Neural cell (in vitro differentiated cells): Measurements from ENCODE around the gene BICC1. TPM values are rescaled to one million over a fixed set of nuclear protein-coding genes. Genes with fewer than 3 reads are reported as not detected.

Experiments used
- H2AFZ ChIP-seq: fragments of 200-600, 300-800 bp; sonication (generic), shearing (Covaris generic); 2 replicates; pipeline ENCODE4 v1.6.0; 2014; ENCODE audit warnings: low read depth, mild to moderate bottlenecking, antibody characterized with exemption, low read length, moderate library complexity
- H3F3A ChIP-seq: fragments of 200-600 bp; shearing (Covaris generic); 2 replicates; pipeline ENCODE4 v1.6.1; 2016; ENCODE audit warnings: mild to moderate bottlenecking, moderate library complexity, mixed read lengths, antibody characterized with exemption, low read length; ENCODE audit not compliant: insufficient read depth, poor library complexity, severe bottlenecking
- H3K27ac ChIP-seq: fragments of 200-600, 300-800 bp; sonication (generic), shearing (Covaris generic); 2 replicates; pipeline ENCODE4 v1.5.1; 2014; ENCODE audit warnings: mild to moderate bottlenecking, low read length, moderate library complexity
- H3K27me3 ChIP-seq: fragments of 300-800, 200-600 bp; sonication (generic), shearing (Covaris generic); 2 replicates; pipeline ENCODE4 v1.6.0; 2014; ENCODE audit warnings: mild to moderate bottlenecking, low read depth, low read length, moderate library complexity; ENCODE audit not compliant: insufficient read depth
- H3K36me3 ChIP-seq: fragments of 300-800, 200-600 bp; sonication (generic), shearing (Covaris generic); 2 replicates; pipeline ENCODE4 v1.5.1; 2014; ENCODE audit warnings: mild to moderate bottlenecking, antibody characterized with exemption, low read length, moderate library complexity; ENCODE audit not compliant: insufficient read depth
- H3K4me2 ChIP-seq: fragments of 300-800, 200-600 bp; sonication (generic), shearing (Covaris generic); 2 replicates; pipeline ENCODE4 v1.6.0; 2014; ENCODE audit warnings: mild to moderate bottlenecking, low read length
- H3K4me3 ChIP-seq: fragments of 300-800, 200-600 bp; sonication (generic), shearing (Covaris generic); 2 replicates; pipeline ENCODE4 v1.5.1; 2014; ENCODE audit warnings: mild to moderate bottlenecking, low read length, moderate library complexity
- H3K79me2 ChIP-seq: fragments of 200-600 bp; shearing (Covaris generic); replicated peaks from 2 replicates; pipeline ENCODE4 v1.6.0; 2014; ENCODE audit warnings: mild to moderate bottlenecking, low read length, moderate library complexity; ENCODE audit not compliant: insufficient read depth
- H3K9ac ChIP-seq: fragments of 300-800, 200-600 bp; sonication (generic), shearing (Covaris generic); 2 replicates; pipeline ENCODE4 v1.6.1; 2016; ENCODE audit warnings: mild to moderate bottlenecking, low read length, mixed read lengths
- H3K9me2 ChIP-seq: fragments of 200-600 bp; shearing (Covaris generic); 2 replicates; pipeline ENCODE4 v1.6.1; 2016; ENCODE audit warnings: mild to moderate bottlenecking, low read length, mixed read lengths; ENCODE audit not compliant: insufficient read depth
- H3K9me3 ChIP-seq: fragments of 200-600, 300-800 bp; sonication (generic), shearing (Covaris generic); 2 replicates; pipeline ENCODE4 v1.6.1; 2016; ENCODE audit warnings: mild to moderate bottlenecking, mixed run types, low read length, moderate library complexity, mixed read lengths
- H4K20me1 ChIP-seq: fragments of 200-600 bp; shearing (Covaris generic); 2 replicates; pipeline ENCODE4 v1.6.1; 2016; ENCODE audit warnings: mild to moderate bottlenecking, mixed run types; ENCODE audit not compliant: insufficient read depth
- CTCF ChIP-seq: fragments of 450-650 bp; IDR thresholded peaks from 2 replicates; pipeline ENCODE4 v1.5.1; 2014; ENCODE audit warnings: antibody characterized with exemption, mild to moderate bottlenecking, moderate library complexity; ENCODE audit not compliant: poor library complexity, severe bottlenecking
- EP300 ChIP-seq: fragments of 450-650 bp; conservative IDR thresholded peaks from 2 replicates; pipeline ENCODE4 v1.6.1; 2014; ENCODE audit warnings: antibody characterized with exemption, mild to moderate bottlenecking, moderate library complexity; ENCODE audit not compliant: poor library complexity, severe bottlenecking
- EZH2 ChIP-seq: fragments of 200-600, 300-800 bp; shearing (Covaris generic), sonication (generic); IDR thresholded peaks from 2 replicates; pipeline ENCODE4 v1.6.1; 2014; ENCODE audit warnings: antibody characterized with exemption, low read length, borderline replicate concordance, mild to moderate bottlenecking; ENCODE audit not compliant: insufficient read depth, poor library complexity, severe bottlenecking
- MXI1 ChIP-seq: fragments of 450-650 bp; conservative IDR thresholded peaks from 2 replicates; pipeline ENCODE4 v1.6.1; 2014; ENCODE audit warnings: antibody characterized with exemption, mild to moderate bottlenecking; ENCODE audit not compliant: poor library complexity, severe bottlenecking
- POLR2AphosphoS5 ChIP-seq: IDR thresholded peaks from 2 replicates; pipeline ENCODE4 v1.6.1; 2012
- RAD21 ChIP-seq: fragments of 450-650 bp; conservative IDR thresholded peaks from 2 replicates; pipeline ENCODE4 v1.6.1; 2014; ENCODE audit warnings: antibody characterized with exemption, mild to moderate bottlenecking, moderate library complexity
- REST ChIP-seq: IDR thresholded peaks from 2 replicates; pipeline ENCODE4 v1.6.1; 2012; ENCODE audit warnings: borderline replicate concordance
- SMC3 ChIP-seq: fragments of 450-650 bp; conservative IDR thresholded peaks from 2 replicates; pipeline ENCODE4 v1.6.1; 2014; ENCODE audit warnings: antibody characterized with exemption, mild to moderate bottlenecking, moderate library complexity; ENCODE audit not compliant: poor library complexity
- TAF1 ChIP-seq: IDR thresholded peaks from 2 replicates; pipeline ENCODE4 v1.6.1; 2012; ENCODE audit warnings: low read depth
- polyA plus RNA-seq: library from polyadenylated mRNA; depleted of rRNA; stranded (reverse); fragments of >200 nt; gene quantifications from 2 replicates; pipeline ENCODE4 v1.2.3, GENCODE V29; 2014

BICC1 gene
- polyA plus RNA-seq, 1 donor from 2014 or later = 7.6 TPM

- H2AFZ ChIP-seq = no peak overlapping the region
- H4K20me1 ChIP-seq = no peaks in the 10 kb centered on the region
- H3K9me2 ChIP-seq = no peaks in the 10 kb centered on the region
- H3K36me3 ChIP-seq = no peaks in the 10 kb centered on the region
- no peak overlapping the region for H3K4me2 ChIP-seq
- TF ChIP-seq TAF1 (no peak), SMC3 (no peak), CTCF (no peak), REST (no peak), POLR2AphosphoS5 (no peak), EP300 (no peak), MXI1 (no peak), RAD21 (no peak), EZH2 (no peak)
- no peaks in the 10 kb centered on the region for H3K27me3 ChIP-seq
- H3K27ac ChIP-seq = no peak overlapping the region
- no peaks in the 10 kb centered on the region for H3K79me2 ChIP-seq
- no peaks in the 10 kb centered on the region for H3F3A ChIP-seq
- no peak overlapping the region for H3K4me3 ChIP-seq
- H3K9me3 ChIP-seq = no peaks in the 10 kb centered on the region
- no peak overlapping the region for H3K9ac ChIP-seq
Measured at GRCh38 chr10:58757352-58758065, 244.8 kb downstream of the BICC1 start.

- Histone ChIP-seq H2AFZ (no peak overlapping the region), H3F3A (no peaks in the 10 kb centered on the region), H3K9me3 (no peaks in the 10 kb centered on the region), H3K27me3 (no peaks in the 10 kb centered on the region), H3K9me2 (no peaks in the 10 kb centered on the region), H3K4me3 (no peak overlapping the region), H3K79me2 (no peaks in the 10 kb centered on the region), H4K20me1 (no peaks in the 10 kb centered on the region), H3K36me3 (no peaks in the 10 kb centered on the region), H3K9ac (no peak overlapping the region), H3K27ac (no peak overlapping the region), H3K4me2 (no peak overlapping the region)
- TF ChIP-seq TAF1 (no peak), EZH2 (no peak), POLR2AphosphoS5 (no peak), SMC3 (no peak), RAD21 (no peak), REST (no peak), MXI1 (no peak), CTCF (no peak), EP300 (no peak)
Measured at GRCh38 chr10:58758321-58758720, 245.6 kb downstream of the BICC1 start.
